WTC11 (cell line): Measurements from ENCODE around the gene PHLDB1. TPM values are rescaled to one million over a fixed set of nuclear protein-coding genes. Genes with fewer than 3 reads are reported as not detected.

Experiments
- ATAC-seq: fragments of 200-7000 bp; cut with Tn5 transposase; 2 replicates; pipeline ENCODE4 v1.10.0; 2021; ENCODE audit warnings: mild to moderate bottlenecking, moderate library complexity
- CTCF ChIA-PET: fragments of 300-600 bp; sonication (Branson Sonifier 250); formaldehyde crosslinking; loops from one replicate; lab custom pipeline; 2021; ENCODE audit warnings: antibody characterized with exemption; lab: Charles Lee
- POLR2A ChIA-PET: fragments of 350-600 bp; sonication (Branson Sonifier 250); formaldehyde crosslinking; loops from one replicate; lab custom pipeline; 2021; ENCODE audit warnings: antibody characterized with exemption; lab: Charles Lee
- DNase-seq: peaks from one replicate; pipeline ENCODE4 v3.0.0; 2021; ENCODE audit warnings: low spot score
- H3K27ac Mint-ChIP-seq: 2 replicates; pipeline ENCODE4 v1.8.0; 2021; ENCODE audit warnings: mixed read lengths
- H3K27me3 Mint-ChIP-seq: 2 replicates; pipeline ENCODE4 v1.8.0; 2021; ENCODE audit warnings: low read depth, mild to moderate bottlenecking, moderate library complexity, mixed read lengths
- H3K36me3 Mint-ChIP-seq: 2 replicates; pipeline ENCODE4 v1.8.0; 2021; ENCODE audit warnings: mixed read lengths
- H3K4me1 Mint-ChIP-seq: 2 replicates; pipeline ENCODE4 v1.8.0; 2022; ENCODE audit warnings: mixed read lengths
- H3K4me3 Mint-ChIP-seq: 2 replicates; pipeline ENCODE4 v1.8.0; 2021; ENCODE audit warnings: mild to moderate bottlenecking, moderate library complexity, mixed read lengths
- H3K9me3 Mint-ChIP-seq: 2 replicates; pipeline ENCODE4 v1.8.0; 2021; ENCODE audit warnings: mixed read lengths
- EMX1 ChIP-seq: fragments of 250-450 bp; sonication (Bioruptor Pico); IDR thresholded peaks from 2 replicates; pipeline ENCODE4 v1.8.0; 2021; ENCODE audit warnings: mild to moderate bottlenecking
- ESRRA ChIP-seq: sonication (generic); formaldehyde crosslinking; IDR thresholded peaks from 2 replicates; pipeline ENCODE4 v1.8.1; 2022; ENCODE audit warnings: mild to moderate bottlenecking, missing genetic modification reagents, borderline replicate concordance
- HMGA2 ChIP-seq: fragments of 250-450 bp; sonication (Bioruptor Pico); IDR thresholded peaks from 2 replicates; pipeline ENCODE4 v1.4.0; 2021; ENCODE audit warnings: mild to moderate bottlenecking, moderate library complexity
- IRF2 ChIP-seq: sonication (generic); formaldehyde crosslinking; IDR thresholded peaks from 2 replicates; pipeline ENCODE4 v1.8.0; 2022; ENCODE audit warnings: low read depth, missing genetic modification reagents, borderline replicate concordance
- JAZF1 ChIP-seq: fragments of 250-450 bp; sonication (Bioruptor Pico); IDR thresholded peaks from 2 replicates; pipeline ENCODE4 v1.9.0; 2021; ENCODE audit warnings: moderate library complexity, mild to moderate bottlenecking, inconsistent platforms
- JUN ChIP-seq: sonication (generic); formaldehyde crosslinking; IDR thresholded peaks from 2 replicates; pipeline ENCODE4 v1.8.0; 2023; ENCODE audit warnings: mild to moderate bottlenecking, missing genetic modification reagents
- PRDM15 ChIP-seq: sonication (generic); formaldehyde crosslinking; IDR thresholded peaks from 2 replicates; pipeline ENCODE4 v1.8.0; 2022; ENCODE audit warnings: missing genetic modification reagents
- RELA ChIP-seq: sonication (generic); formaldehyde crosslinking; IDR thresholded peaks from 2 replicates; pipeline ENCODE4 v1.8.1; 2022; ENCODE audit warnings: missing genetic modification reagents, mild to moderate bottlenecking, borderline replicate concordance
- ZNF121 ChIP-seq: sonication (generic); formaldehyde crosslinking; IDR thresholded peaks from 2 replicates; pipeline ENCODE4 v1.8.0; 2023; ENCODE audit warnings: missing genetic modification reagents
- total RNA-seq: library from RNA; stranded (reverse); gene quantifications from 3 replicates; pipeline ENCODE4 v1.2.3, GENCODE V29; 2021
- TF ChIP-seq, protein P1 (sequence below): fragments of 200-600 bp; IDR thresholded peaks from 2 replicates; pipeline ENCODE4 v1.8.0; 2022; ENCODE audit warnings: antibody characterized with exemption
- TF ChIP-seq, protein P2 (sequence below): sonication (generic); formaldehyde crosslinking; IDR thresholded peaks from 2 replicates; pipeline ENCODE4 v1.8.0; 2023; ENCODE audit warnings: missing genetic modification reagents
- TF ChIP-seq, protein P3 (sequence below): sonication (generic); formaldehyde crosslinking; IDR thresholded peaks from 2 replicates; pipeline ENCODE4 v1.8.1; 2023; ENCODE audit warnings: mild to moderate bottlenecking, moderate library complexity, missing genetic modification reagents

Gene PHLDB1
- total RNA-seq, 1 experiment from 2014 or later = 83.1 TPM

DNA sequence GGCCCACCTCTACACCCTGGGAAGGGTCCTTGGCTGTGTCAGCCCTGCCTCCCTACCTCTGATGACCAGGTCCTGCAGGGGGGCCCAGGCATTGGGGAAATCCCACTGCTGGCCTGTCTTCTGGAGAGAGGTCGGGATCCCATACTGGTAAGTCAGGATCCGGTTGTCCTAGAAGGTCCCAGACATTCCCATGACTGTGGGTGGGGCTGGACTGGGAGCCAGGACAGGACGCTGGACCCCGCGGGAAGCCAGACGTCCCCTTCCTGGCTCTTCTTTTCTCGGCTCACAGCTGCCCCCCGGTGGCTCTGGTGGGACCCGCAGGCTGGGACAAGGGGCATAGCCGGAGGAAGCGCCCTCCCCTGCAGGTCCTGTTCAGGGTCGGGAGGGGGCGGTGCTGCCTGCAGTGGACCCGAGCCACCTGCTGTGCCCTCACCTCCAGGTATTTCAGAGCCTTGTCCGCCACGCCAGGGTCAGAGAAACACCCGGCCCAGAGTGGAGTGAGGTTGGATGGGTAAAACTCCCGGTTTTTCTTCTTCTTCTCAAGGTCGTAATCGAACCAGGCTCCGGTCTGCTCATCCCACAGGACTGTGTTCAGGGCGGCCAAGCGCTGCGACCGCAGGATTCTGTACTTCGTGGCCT lies 52.0 kb downstream of the PHLDB1 start (continued):
- TF ChIP-seq, protein P1, sequence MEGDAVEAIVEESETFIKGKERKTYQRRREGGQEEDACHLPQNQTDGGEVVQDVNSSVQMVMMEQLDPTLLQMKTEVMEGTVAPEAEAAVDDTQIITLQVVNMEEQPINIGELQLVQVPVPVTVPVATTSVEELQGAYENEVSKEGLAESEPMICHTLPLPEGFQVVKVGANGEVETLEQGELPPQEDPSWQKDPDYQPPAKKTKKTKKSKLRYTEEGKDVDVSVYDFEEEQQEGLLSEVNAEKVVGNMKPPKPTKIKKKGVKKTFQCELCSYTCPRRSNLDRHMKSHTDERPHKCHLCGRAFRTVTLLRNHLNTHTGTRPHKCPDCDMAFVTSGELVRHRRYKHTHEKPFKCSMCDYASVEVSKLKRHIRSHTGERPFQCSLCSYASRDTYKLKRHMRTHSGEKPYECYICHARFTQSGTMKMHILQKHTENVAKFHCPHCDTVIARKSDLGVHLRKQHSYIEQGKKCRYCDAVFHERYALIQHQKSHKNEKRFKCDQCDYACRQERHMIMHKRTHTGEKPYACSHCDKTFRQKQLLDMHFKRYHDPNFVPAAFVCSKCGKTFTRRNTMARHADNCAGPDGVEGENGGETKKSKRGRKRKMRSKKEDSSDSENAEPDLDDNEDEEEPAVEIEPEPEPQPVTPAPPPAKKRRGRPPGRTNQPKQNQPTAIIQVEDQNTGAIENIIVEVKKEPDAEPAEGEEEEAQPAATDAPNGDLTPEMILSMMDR = peak; percentile 89
- TF ChIP-seq, protein P2, sequence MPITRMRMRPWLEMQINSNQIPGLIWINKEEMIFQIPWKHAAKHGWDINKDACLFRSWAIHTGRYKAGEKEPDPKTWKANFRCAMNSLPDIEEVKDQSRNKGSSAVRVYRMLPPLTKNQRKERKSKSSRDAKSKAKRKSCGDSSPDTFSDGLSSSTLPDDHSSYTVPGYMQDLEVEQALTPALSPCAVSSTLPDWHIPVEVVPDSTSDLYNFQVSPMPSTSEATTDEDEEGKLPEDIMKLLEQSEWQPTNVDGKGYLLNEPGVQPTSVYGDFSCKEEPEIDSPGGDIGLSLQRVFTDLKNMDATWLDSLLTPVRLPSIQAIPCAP (CRISPR knock-in tag) = no peak
- TF ChIP-seq PRDM15 (CRISPR knock-in tag) (peak; percentile 60), ZNF121 (CRISPR knock-in tag) (peak; percentile 79; the same call in 1 of the 2 replicates), RELA (no peak), JAZF1 (CRISPR knock-in tag) (no peak)
- TF ChIP-seq, protein P3, sequence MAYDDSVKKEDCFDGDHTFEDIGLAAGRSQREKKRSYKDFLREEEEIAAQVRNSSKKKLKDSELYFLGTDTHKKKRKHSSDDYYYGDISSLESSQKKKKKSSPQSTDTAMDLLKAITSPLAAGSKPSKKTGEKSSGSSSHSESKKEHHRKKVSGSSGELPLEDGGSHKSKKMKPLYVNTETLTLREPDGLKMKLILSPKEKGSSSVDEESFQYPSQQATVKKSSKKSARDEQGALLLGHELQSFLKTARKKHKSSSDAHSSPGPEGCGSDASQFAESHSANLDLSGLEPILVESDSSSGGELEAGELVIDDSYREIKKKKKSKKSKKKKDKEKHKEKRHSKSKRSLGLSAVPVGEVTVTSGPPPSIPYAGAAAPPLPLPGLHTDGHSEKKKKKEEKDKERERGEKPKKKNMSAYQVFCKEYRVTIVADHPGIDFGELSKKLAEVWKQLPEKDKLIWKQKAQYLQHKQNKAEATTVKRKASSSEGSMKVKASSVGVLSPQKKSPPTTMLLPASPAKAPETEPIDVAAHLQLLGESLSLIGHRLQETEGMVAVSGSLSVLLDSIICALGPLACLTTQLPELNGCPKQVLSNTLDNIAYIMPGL (CRISPR knock-in tag) = peak; percentile 72; the same call in 1 of the 2 replicates

GRCh38 chr11:118659953-118660680 lies 52.7 kb downstream of the PHLDB1 start:
- TF ChIP-seq HMGA2 (CRISPR knock-in tag) (no peak), EMX1 (CRISPR knock-in tag) (no peak), IRF2 (CRISPR knock-in tag) (no peak), RELA (no peak), ESRRA (CRISPR knock-in tag) (no peak), JUN (CRISPR knock-in tag) (no peak)
- H3K9me3 Mint-ChIP-seq = no peaks in the 10 kb centered on the region
- H3K4me3 Mint-ChIP-seq = peak overlapping the region; percentile 16; the same call in 1 of the 2 replicates
- peaks cover 5% of the 10 kb centered on the region; the same call in 1 of the 2 replicates for H3K36me3 Mint-ChIP-seq
- CTCF ChIA-PET = interaction anchor here (0.6 to 7.0 kb wide), 26 partner anchors 14 to 678 kb away, joined by 3 to 78 read pairs (median 4); partner anchors contain the start of genes CENATAC, FOXR1, PHLDB1 and TREH
- DNase-seq (no peak), ATAC-seq (peak; percentile 4)
- peaks cover 3% of the 10 kb centered on the region; the same call in 1 of the 2 replicates for H3K27me3 Mint-ChIP-seq
- POLR2A ChIA-PET = interaction anchor here (0.6 to 1.3 kb wide), 4 partner anchors 25 to 1517 kb away, joined by 3 to 6 read pairs (median 3); no protein-coding TSS in a partner anchor
- H3K4me1 Mint-ChIP-seq = peaks cover 42% of the 10 kb centered on the region
- H3K27ac Mint-ChIP-seq = no peak overlapping the region
